HepG2 (cell line): ENCODE results near the gene MYLK3. TPM values are rescaled to one million over a fixed set of nuclear protein-coding genes. Genes with fewer than 3 reads are reported as not detected.

Source experiments
- ARHGAP35 ChIP-seq: sonication (generic); formaldehyde crosslinking; IDR thresholded peaks from 2 replicates; pipeline ENCODE4 v1.9.0; 2022; ENCODE audit warnings: mild to moderate bottlenecking, inconsistent platforms, moderate library complexity, missing genetic modification reagents, borderline replicate concordance
- ATF5 ChIP-seq: sonication (generic); formaldehyde crosslinking; IDR thresholded peaks from 2 replicates; pipeline ENCODE4 v1.4.0; 2020; ENCODE audit warnings: mild to moderate bottlenecking, low read depth, missing genetic modification reagents
- ATF7-NPFF ChIP-seq: sonication (generic); formaldehyde crosslinking; IDR thresholded peaks from 2 replicates; pipeline ENCODE4 v1.8.1; 2023; ENCODE audit warnings: mild to moderate bottlenecking, low read depth, missing genetic modification reagents, moderate library complexity
- BORCS8-MEF2B ChIP-seq: sonication (generic); formaldehyde crosslinking; IDR thresholded peaks from 2 replicates; pipeline ENCODE4 v1.8.0; 2022; ENCODE audit warnings: mild to moderate bottlenecking, missing genetic modification reagents
- CHD2 ChIP-seq: IDR thresholded peaks from 2 replicates; pipeline ENCODE4 v1.6.1; 2011; ENCODE audit warnings: low read depth, low read length, improper control_type of control experiment
- E2F5 ChIP-seq: sonication (generic); formaldehyde crosslinking; conservative IDR thresholded peaks from 2 replicates; pipeline ENCODE4 v1.4.0; 2020; ENCODE audit warnings: missing genetic modification reagents
- EHMT2 ChIP-seq: fragments of 200-600 bp; sonication (generic); IDR thresholded peaks from 2 replicates; pipeline ENCODE4 v1.7.0; 2017; ENCODE audit warnings: antibody characterized with exemption, low read depth, low read length, borderline replicate concordance
- FOXM1 ChIP-seq: sonication (generic); formaldehyde crosslinking; IDR thresholded peaks from 2 replicates; pipeline ENCODE4 v1.5.0; 2020; ENCODE audit warnings: missing genetic modification reagents
- GFI1 ChIP-seq: sonication (generic); formaldehyde crosslinking; IDR thresholded peaks from 2 replicates; pipeline ENCODE4 v1.5.0; 2020; ENCODE audit warnings: missing genetic modification reagents, mild to moderate bottlenecking, borderline replicate concordance
- IRF2 ChIP-seq: IDR thresholded peaks from 2 replicates; pipeline ENCODE4 v1.6.1; 2018; ENCODE audit warnings: missing genetic modification reagents, missing compliant biosample characterization
- MYNN ChIP-seq: sonication (generic); formaldehyde crosslinking; IDR thresholded peaks from 2 replicates; pipeline ENCODE4 v1.4.0; 2020; ENCODE audit warnings: mild to moderate bottlenecking, low read depth, missing genetic modification reagents
- PAF1 ChIP-seq: IDR thresholded peaks from 2 replicates; pipeline ENCODE4 v1.6.1; 2016; ENCODE audit warnings: missing genetic modification reagents, missing compliant biosample characterization
- RBM22 ChIP-seq: fragments of 200-400 bp; formaldehyde crosslinking; optimal IDR thresholded peaks from 2 replicates; pipeline ENCODE3; 2017; ENCODE audit warnings: mild to moderate bottlenecking, low read length, moderate library complexity
- SMYD3 ChIP-seq: sonication (generic); formaldehyde crosslinking; IDR thresholded peaks from 2 replicates; pipeline ENCODE4 v1.8.1; 2023; ENCODE audit warnings: mild to moderate bottlenecking, missing genetic modification reagents
- ZBTB38 ChIP-seq: sonication (generic); formaldehyde crosslinking; IDR thresholded peaks from 2 replicates; pipeline ENCODE4 v1.5.1; 2020; ENCODE audit warnings: mild to moderate bottlenecking, missing genetic modification reagents
- ZC3H13 ChIP-seq: sonication (generic); formaldehyde crosslinking; IDR thresholded peaks from 2 replicates; pipeline ENCODE4 v1.8.1; 2023; ENCODE audit warnings: mild to moderate bottlenecking, missing genetic modification reagents, moderate library complexity
- ZNF143 ChIP-seq: sonication (generic); formaldehyde crosslinking; IDR thresholded peaks from 2 replicates; pipeline ENCODE4 v1.4.0; 2020; ENCODE audit warnings: missing genetic modification reagents
- ZNF256 ChIP-seq: sonication (generic); formaldehyde crosslinking; conservative IDR thresholded peaks from 2 replicates; pipeline ENCODE4 v1.4.0; 2020; ENCODE audit warnings: missing genetic modification reagents
- polyA plus RNA-seq, 8 experiments: library from polyadenylated mRNA; depleted of rRNA in 3 of 8; stranded (reverse) in 7 of 8; unstranded in 1 of 8; fragments of >200 nt; fragmentation: Illumina TruSeq in 4 of 8; extraction: Trizol in 4 of 8; gene quantifications; 2 replicates each; pipeline versions ENCODE4 v1.2.1 to v1.2.3, GENCODE V29; 2011 to 2016; ENCODE audit warnings: low read depth in 4 of 8, missing spikeins in 1 of 8, mixed read lengths in 1 of 8; ENCODE audit not compliant: insufficient read depth in 1 of 8
- total RNA-seq, 5 experiments: library from RNA; depleted of rRNA; stranded (reverse); fragments of >200 nt; fragmentation: Illumina TruSeq; extraction: Trizol; gene quantifications; 2 replicates each; pipeline ENCODE4 v1.2.3, GENCODE V29; 2016; ENCODE audit warnings: low read depth in 1 of 5
- TF ChIP-seq, protein P1 (sequence below): sonication (generic); formaldehyde crosslinking; IDR thresholded peaks from 2 replicates; pipeline ENCODE4 v1.4.0; 2020; ENCODE audit warnings: missing genetic modification reagents, low read depth, mild to moderate bottlenecking, borderline replicate concordance
- TF ChIP-seq, protein P2 (sequence below): sonication (generic); formaldehyde crosslinking; IDR thresholded peaks from 2 replicates; pipeline ENCODE4 v1.4.0; 2020; ENCODE audit warnings: missing genetic modification reagents
- TF ChIP-seq, protein P3 (sequence below): sonication (generic); formaldehyde crosslinking; IDR thresholded peaks from 2 replicates; pipeline ENCODE4 v1.8.1; 2023; ENCODE audit warnings: mild to moderate bottlenecking, missing genetic modification reagents
- TF ChIP-seq, protein P4 (sequence below): fragments of 450-650 bp; IDR thresholded peaks from 2 replicates; pipeline ENCODE4 v1.6.1; 2016

MYLK3 gene
- total and polyA plus RNA-seq, 2 of the 13 experiments (the other 11 are each of a cell fraction or from before 2014, with no cell fraction given) = 0.04 to 0.18 TPM

- TF ChIP-seq EHMT2 (peak; percentile 47; the same call in 1 of the 2 replicates), BORCS8-MEF2B (no peak; the same call in 1 of the 2 replicates), ARHGAP35 (no peak; the same call in none of the 2 replicates), ATF7-NPFF (CRISPR knock-in tag) (peak; percentile 76; the same call in 1 of the 2 replicates), MYNN (CRISPR knock-in tag) (0 out of 2 replicates have a peak, but pooled peaks have one; percentile 2), IRF2 (peak; percentile 46; the same call in 1 of the 2 replicates), ZC3H13 (CRISPR knock-in tag) (peak; percentile 86), PAF1 (no peak), ZBTB38 (CRISPR knock-in tag) (peak; percentile 71), CHD2 (peak; percentile 28; the same call in 1 of the 2 replicates), FOXM1 (CRISPR knock-in tag) (no peak), ZNF143 (CRISPR knock-in tag) (peak; percentile 64), SMYD3 (CRISPR knock-in tag) (0 out of 2 replicates have a peak, but pooled peaks have one; percentile 40), ATF5 (CRISPR knock-in tag) (peak; percentile 53; the same call in 1 of the 2 replicates), ZNF256 (CRISPR knock-in tag) (no peak), GFI1 (peak; percentile 22; the same call in 1 of the 2 replicates), RBM22 (no peak), E2F5 (peak; percentile 97)
- TF ChIP-seq, protein P1, sequence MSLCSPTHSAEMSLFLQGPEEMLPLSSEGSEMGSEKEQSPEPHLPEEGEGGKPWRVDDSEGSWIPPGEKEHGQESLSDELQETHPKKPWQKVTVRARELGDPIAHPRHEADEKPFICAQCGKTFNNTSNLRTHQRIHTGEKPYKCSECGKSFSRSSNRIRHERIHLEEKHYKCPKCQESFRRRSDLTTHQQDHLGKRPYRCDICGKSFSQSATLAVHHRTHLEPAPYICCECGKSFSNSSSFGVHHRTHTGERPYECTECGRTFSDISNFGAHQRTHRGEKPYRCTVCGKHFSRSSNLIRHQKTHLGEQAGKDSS (CRISPR knock-in tag) = no peak; the same call in 1 of the 2 replicates
- TF ChIP-seq, protein P2, sequence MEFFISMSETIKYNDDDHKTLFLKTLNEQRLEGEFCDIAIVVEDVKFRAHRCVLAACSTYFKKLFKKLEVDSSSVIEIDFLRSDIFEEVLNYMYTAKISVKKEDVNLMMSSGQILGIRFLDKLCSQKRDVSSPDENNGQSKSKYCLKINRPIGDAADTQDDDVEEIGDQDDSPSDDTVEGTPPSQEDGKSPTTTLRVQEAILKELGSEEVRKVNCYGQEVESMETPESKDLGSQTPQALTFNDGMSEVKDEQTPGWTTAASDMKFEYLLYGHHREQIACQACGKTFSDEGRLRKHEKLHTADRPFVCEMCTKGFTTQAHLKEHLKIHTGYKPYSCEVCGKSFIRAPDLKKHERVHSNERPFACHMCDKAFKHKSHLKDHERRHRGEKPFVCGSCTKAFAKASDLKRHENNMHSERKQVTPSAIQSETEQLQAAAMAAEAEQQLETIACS (CRISPR knock-in tag) = 0 out of 2 replicates have a peak, but pooled peaks have one; percentile 27
- TF ChIP-seq, protein P3, sequence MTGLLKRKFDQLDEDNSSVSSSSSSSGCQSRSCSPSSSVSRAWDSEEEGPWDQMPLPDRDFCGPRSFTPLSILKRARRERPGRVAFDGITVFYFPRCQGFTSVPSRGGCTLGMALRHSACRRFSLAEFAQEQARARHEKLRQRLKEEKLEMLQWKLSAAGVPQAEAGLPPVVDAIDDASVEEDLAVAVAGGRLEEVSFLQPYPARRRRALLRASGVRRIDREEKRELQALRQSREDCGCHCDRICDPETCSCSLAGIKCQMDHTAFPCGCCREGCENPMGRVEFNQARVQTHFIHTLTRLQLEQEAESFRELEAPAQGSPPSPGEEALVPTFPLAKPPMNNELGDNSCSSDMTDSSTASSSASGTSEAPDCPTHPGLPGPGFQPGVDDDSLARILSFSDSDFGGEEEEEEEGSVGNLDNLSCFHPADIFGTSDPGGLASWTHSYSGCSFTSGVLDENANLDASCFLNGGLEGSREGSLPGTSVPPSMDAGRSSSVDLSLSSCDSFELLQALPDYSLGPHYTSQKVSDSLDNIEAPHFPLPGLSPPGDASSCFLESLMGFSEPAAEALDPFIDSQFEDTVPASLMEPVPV (CRISPR knock-in tag) = peak; percentile 91
- TF ChIP-seq, protein P4, sequence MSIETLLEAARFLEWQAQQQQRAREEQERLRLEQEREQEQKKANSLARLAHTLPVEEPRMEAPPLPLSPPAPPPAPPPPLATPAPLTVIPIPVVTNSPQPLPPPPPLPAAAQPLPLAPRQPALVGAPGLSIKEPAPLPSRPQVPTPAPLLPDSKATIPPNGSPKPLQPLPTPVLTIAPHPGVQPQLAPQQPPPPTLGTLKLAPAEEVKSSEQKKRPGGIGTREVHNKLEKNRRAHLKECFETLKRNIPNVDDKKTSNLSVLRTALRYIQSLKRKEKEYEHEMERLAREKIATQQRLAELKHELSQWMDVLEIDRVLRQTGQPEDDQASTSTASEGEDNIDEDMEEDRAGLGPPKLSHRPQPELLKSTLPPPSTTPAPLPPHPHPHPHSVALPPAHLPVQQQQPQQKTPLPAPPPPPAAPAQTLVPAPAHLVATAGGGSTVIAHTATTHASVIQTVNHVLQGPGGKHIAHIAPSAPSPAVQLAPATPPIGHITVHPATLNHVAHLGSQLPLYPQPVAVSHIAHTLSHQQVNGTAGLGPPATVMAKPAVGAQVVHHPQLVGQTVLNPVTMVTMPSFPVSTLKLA = peak; percentile 55
These were observed 58.5 kb downstream of the MYLK3 start, which contains the start of gene ORC6 (continued) for GRCh38 chr16:46689365-46690280.
